ENCODE measurements around the gene CFAP65. TPM values are rescaled to one million over a fixed set of nuclear protein-coding genes. Genes with fewer than 3 reads are reported as not detected.

The CFAP65 gene
- total and polyA plus RNA-seq, 2 of the 13 experiments (the other 11 are each of a cell fraction or from before 2014, with no cell fraction given), result 0.05 TPM; not detected in 1

DNA sequence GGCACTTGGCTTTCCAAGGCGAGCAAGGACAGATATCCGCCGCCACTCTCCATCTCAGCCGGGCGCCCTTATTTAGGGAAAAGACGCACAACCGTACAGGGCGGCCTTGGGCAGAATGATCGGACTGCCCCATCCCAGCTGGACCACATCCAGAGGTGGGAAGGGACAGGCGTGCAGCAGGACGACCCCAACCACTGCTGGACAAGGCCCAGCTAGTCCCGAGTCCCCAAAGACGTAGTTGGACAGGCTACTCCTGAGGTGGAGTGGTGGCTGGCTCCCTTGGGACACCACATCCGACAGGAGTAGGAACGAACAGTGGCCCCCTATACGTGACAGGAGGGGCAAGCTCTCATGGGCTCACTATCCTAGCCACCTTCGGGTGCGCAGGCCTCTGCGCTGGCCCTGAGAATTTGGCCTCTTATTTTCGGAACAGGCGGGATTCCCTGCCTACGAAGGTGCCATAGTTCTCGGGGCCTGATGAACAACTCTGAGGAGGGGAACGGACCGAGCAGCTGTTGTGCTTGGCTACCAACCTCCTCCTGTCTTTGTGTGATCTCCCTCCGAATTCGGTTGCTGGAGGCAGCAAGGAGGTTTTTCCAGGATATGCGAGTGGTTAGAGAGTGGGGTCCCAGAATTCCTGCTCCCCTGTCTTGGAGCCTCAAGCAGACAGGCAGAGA lies 58.6 kb downstream of the CFAP65 start:
- ChIA-PET CTCF (ENCODE audit: low intra/inter-chr PET ratio, low total read pairs) (interaction anchor here (1.5 kb wide), 1 partner anchor 13 kb away, joined by 3 read pairs; no protein-coding TSS in a partner anchor), POLR2A (no interaction called here)
- H3K27me3 ChIP-seq (ENCODE audit: control insufficient read depth in 1 of 2, insufficient read depth in 2 of 2, low read length in 2 of 2), result peaks cover 37 to 82% of the 10 kb centered on the region in 2 experiments
- FAIRE-seq (no peak), DNase-seq (ENCODE audit: low spot score) (no peak), ATAC-seq (no peak)
- H3K36me3 ChIP-seq (replicated peaks in 1 of 2; ENCODE audit: control insufficient read depth in 1 of 2, insufficient read depth in 2 of 2, low read length in 2 of 2), result no peaks in the 10 kb centered on the region
- H3K4me1 ChIP-seq (ENCODE audit: insufficient read depth, low read length), result peaks cover 11% of the 10 kb centered on the region; the same call in 1 of the 2 replicates
- H3K9ac ChIP-seq (ENCODE audit: insufficient read depth, low read depth, low read length), result no peak overlapping the region
- H3K4me3 ChIP-seq (replicated peaks in 1 of 3; ENCODE audit: insufficient read depth in 1 of 3, low read depth in 2 of 3, low read length in 3 of 3), result no peak overlapping the region
- H3K9me3 ChIP-seq (ENCODE audit: low read length), result no peaks in the 10 kb centered on the region
- H4K20me1 ChIP-seq (ENCODE audit: insufficient read depth, low read length), result peaks cover 10% of the 10 kb centered on the region; the same call in 1 of the 2 replicates
- in situ Hi-C loops (cut with HindIII; ENCODE audit: extremely low pct_ligation_motif_present, low pct_unique_long_range_greater_than_20kb), result no loop called here
- no peak overlapping the region for H3K27ac ChIP-seq (ENCODE audit: extremely low read length, insufficient read depth, low read length)
- no peak overlapping the region for H2AFZ ChIP-seq (ENCODE audit: low read length)
- intact Hi-C loops (cut with micrococcal nuclease; ENCODE audit: unreplicated experiment), result loop anchor here (10.0 kb wide), 1 partner anchor 118 kb away; no protein-coding TSS in a partner anchor
- no TSS peak for BruUV-seq (replicated peaks)
- TF ChIP-seq CAMTA2 (CRISPR knock-in tag; IDR thresholded peaks at IDR 0.05; ENCODE audit: borderline replicate concordance) (no peak), EZH2 (conservative IDR thresholded peaks at IDR 0.05; ENCODE audit: low read depth, low read length) (peak; percentile 97), BRD4 (CRISPR knock-in tag; IDR thresholded peaks at IDR 0.05) (0 out of 2 replicates have a peak, but pooled peaks have one; percentile 32), BORCS8-MEF2B (CRISPR knock-in tag; IDR thresholded peaks at IDR 0.05) (no peak), NFYC (CRISPR knock-in tag; IDR thresholded peaks at IDR 0.05) (no peak), MEIS1 (CRISPR knock-in tag; IDR thresholded peaks at IDR 0.05; ENCODE audit: borderline replicate concordance) (no peak)
- TF ChIP-seq, protein P1, sequence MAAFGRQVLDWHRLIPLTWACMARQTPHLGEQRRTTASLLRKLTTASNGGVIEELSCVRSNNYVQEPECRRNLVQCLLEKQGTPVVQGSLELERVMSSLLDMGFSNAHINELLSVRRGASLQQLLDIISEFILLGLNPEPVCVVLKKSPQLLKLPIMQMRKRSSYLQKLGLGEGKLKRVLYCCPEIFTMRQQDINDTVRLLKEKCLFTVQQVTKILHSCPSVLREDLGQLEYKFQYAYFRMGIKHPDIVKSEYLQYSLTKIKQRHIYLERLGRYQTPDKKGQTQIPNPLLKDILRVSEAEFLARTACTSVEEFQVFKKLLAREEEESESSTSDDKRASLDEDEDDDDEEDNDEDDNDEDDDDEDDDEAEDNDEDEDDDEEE (CRISPR knock-in tag; IDR thresholded peaks at IDR 0.05), result no peak
- TF ChIP-seq, protein P2, sequence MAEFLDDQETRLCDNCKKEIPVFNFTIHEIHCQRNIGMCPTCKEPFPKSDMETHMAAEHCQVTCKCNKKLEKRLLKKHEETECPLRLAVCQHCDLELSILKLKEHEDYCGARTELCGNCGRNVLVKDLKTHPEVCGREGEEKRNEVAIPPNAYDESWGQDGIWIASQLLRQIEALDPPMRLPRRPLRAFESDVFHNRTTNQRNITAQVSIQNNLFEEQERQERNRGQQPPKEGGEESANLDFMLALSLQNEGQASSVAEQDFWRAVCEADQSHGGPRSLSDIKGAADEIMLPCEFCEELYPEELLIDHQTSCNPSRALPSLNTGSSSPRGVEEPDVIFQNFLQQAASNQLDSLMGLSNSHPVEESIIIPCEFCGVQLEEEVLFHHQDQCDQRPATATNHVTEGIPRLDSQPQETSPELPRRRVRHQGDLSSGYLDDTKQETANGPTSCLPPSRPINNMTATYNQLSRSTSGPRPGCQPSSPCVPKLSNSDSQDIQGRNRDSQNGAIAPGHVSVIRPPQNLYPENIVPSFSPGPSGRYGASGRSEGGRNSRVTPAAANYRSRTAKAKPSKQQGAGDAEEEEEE (CRISPR knock-in tag; IDR thresholded peaks at IDR 0.05; ENCODE audit: borderline replicate concordance), result no peak
- no peak overlapping the region for H3K4me2 ChIP-seq (ENCODE audit: low read depth, low read length)
- 28% methylated on average over 23 of the region's 28 CpGs for WGBS (ENCODE audit: low lambda C conversion rate)
- H3K79me2 ChIP-seq (ENCODE audit: insufficient read depth, low read length), result no peaks in the 10 kb centered on the region

Data from HepG2 (cell line).